ENCODE results near the gene BLMH.

The BLMH gene

GRCh38 chr17:30238003-30238344 lies 53.8 kb downstream of the BLMH start:
- TF ChIP-seq FOXP2 (optimal IDR thresholded peaks at IDR 0.05; ENCODE audit: borderline replicate concordance, extremely low read depth, extremely low read length, insufficient read depth) (no peak), TAF1 (IDR thresholded peaks at IDR 0.05; ENCODE audit: borderline replicate concordance, insufficient read depth, low read length) (no peak), POLR2AphosphoS5 (IDR thresholded peaks at IDR 0.05; ENCODE audit: low read depth, low read length) (no peak), SIN3A (IDR thresholded peaks at IDR 0.05; ENCODE audit: borderline replicate concordance, insufficient read depth, low read length) (no peak), REST (IDR thresholded peaks at IDR 0.05; ENCODE audit: insufficient read depth in 1 of 2, low read depth in 2 of 2, low read length in 2 of 2) (no peak)

GRCh38 chr17:30237296-30238002 lies 54.3 kb downstream of the BLMH start:
- TF ChIP-seq TAF1 (IDR thresholded peaks at IDR 0.05; ENCODE audit: borderline replicate concordance, insufficient read depth, low read length) (no peak), POLR2AphosphoS5 (IDR thresholded peaks at IDR 0.05; ENCODE audit: low read depth, low read length) (no peak), FOXP2 (optimal IDR thresholded peaks at IDR 0.05; ENCODE audit: borderline replicate concordance, extremely low read depth, extremely low read length, insufficient read depth) (no peak), SIN3A (IDR thresholded peaks at IDR 0.05; ENCODE audit: borderline replicate concordance, insufficient read depth, low read length) (no peak), REST (IDR thresholded peaks at IDR 0.05; ENCODE audit: insufficient read depth in 1 of 2, low read depth in 2 of 2, low read length in 2 of 2) (no peak)

- no peak for TF ChIP-seq REST (IDR thresholded peaks at IDR 0.05; ENCODE audit: insufficient read depth in 1 of 2, low read depth in 2 of 2, low read length in 2 of 2)
- no peak for TF ChIP-seq POLR2AphosphoS5 (IDR thresholded peaks at IDR 0.05; ENCODE audit: low read depth, low read length)
- no peak for TF ChIP-seq FOXP2 (optimal IDR thresholded peaks at IDR 0.05; ENCODE audit: borderline replicate concordance, extremely low read depth, extremely low read length, insufficient read depth)
- TF ChIP-seq SIN3A (IDR thresholded peaks at IDR 0.05; ENCODE audit: borderline replicate concordance, insufficient read depth, low read length), result no peak
- TF ChIP-seq TAF1 (IDR thresholded peaks at IDR 0.05; ENCODE audit: borderline replicate concordance, insufficient read depth, low read length), result no peak
These were observed 55.0 kb downstream of the BLMH start for GRCh38 chr17:30236766-30237165.

GRCh38 chr17:30236297-30236624 lies 55.5 kb downstream of the BLMH start:
- no peak for TF ChIP-seq POLR2AphosphoS5 (IDR thresholded peaks at IDR 0.05; ENCODE audit: low read depth, low read length)
- TF ChIP-seq TAF1 (IDR thresholded peaks at IDR 0.05; ENCODE audit: borderline replicate concordance, insufficient read depth, low read length), result no peak
- no peak for TF ChIP-seq FOXP2 (optimal IDR thresholded peaks at IDR 0.05; ENCODE audit: borderline replicate concordance, extremely low read depth, extremely low read length, insufficient read depth)

- no peak for TF ChIP-seq FOXP2 (optimal IDR thresholded peaks at IDR 0.05; ENCODE audit: borderline replicate concordance, extremely low read depth, extremely low read length, insufficient read depth)
- no peak for TF ChIP-seq POLR2AphosphoS5 (IDR thresholded peaks at IDR 0.05; ENCODE audit: low read depth, low read length)
- TF ChIP-seq TAF1 (IDR thresholded peaks at IDR 0.05; ENCODE audit: borderline replicate concordance, insufficient read depth, low read length), result no peak
- TF ChIP-seq REST (IDR thresholded peaks at IDR 0.05; ENCODE audit: insufficient read depth in 1 of 2, low read depth in 2 of 2, low read length in 2 of 2), result no peak
- no peak for TF ChIP-seq SIN3A (IDR thresholded peaks at IDR 0.05; ENCODE audit: borderline replicate concordance, insufficient read depth, low read length)
These were observed 56.1 kb downstream of the BLMH start, which contains the start of gene SLC6A4 for GRCh38 chr17:30235386-30236296. Gene SLC6A4 (minus strand): TSS chr17:30235697. CDS start chr17:30221958, 13,739 bp downstream.

Data from PFSK-1 (cell line).